Prostate gland (tissue), 2 donors: Measurements from ENCODE around the gene SMTN.

Experiments
- CTCF ChIP-seq, 4 experiments: fragments of 200-600 bp in 2 of 4; fragments of 450-650 bp in 2 of 4; sonication (generic) in 2 of 4; IDR thresholded peaks; 1 replicate in 3 of 4; 2 replicates in 1 of 4; pipeline ENCODE4 v1.5.1; 2016 to 2019; ENCODE audit warnings: antibody characterized with exemption in 4 of 4, mild to moderate bottlenecking in 2 of 4, moderate library complexity in 2 of 4
- POLR2A ChIP-seq: fragments of 450-650 bp; IDR thresholded peaks from one replicate; pipeline ENCODE4 v1.6.1; 2016; ENCODE audit warnings: antibody characterized with exemption, mild to moderate bottlenecking
- POLR2AphosphoS5 ChIP-seq: sonication (generic); formaldehyde crosslinking; IDR thresholded peaks from one replicate; pipeline ENCODE4 v1.6.1; 2017; ENCODE audit warnings: antibody characterized with exemption

- no peak for TF ChIP-seq CTCF (IDR thresholded peaks at IDR 0.05)
- TF ChIP-seq POLR2AphosphoS5, result no peak
- TF ChIP-seq POLR2A, result no peak
These were observed 43.8 kb downstream of the SMTN start for GRCh38 chr22:31124811-31125465.
